Transverse colon (tissue), 4 donors: ENCODE data around the gene FOSL2. TPM values are rescaled to one million over a fixed set of nuclear protein-coding genes. Genes with fewer than 3 reads are reported as not detected.

Experiments used
- DNase-seq: peaks from one replicate; pipeline ENCODE4 v3.0.0-alpha.2; 2019
- H3K27ac ChIP-seq, 4 donors: fragments of 200-600 bp; sonication (generic); 2 replicates each; pipeline ENCODE4 v1.5.1; 2016 to 2018; ENCODE audit warnings: inconsistent platforms in 4 of 4
- H3K27me3 ChIP-seq: fragments of 200-600 bp; sonication (generic); 2 replicates; pipeline ENCODE4 v1.5.1; 2017; ENCODE audit warnings: inconsistent platforms
- H3K36me3 ChIP-seq, 4 donors: fragments of 200-600 bp; sonication (generic); 2 replicates each; pipeline ENCODE4 v1.5.1; 2017 to 2019; ENCODE audit warnings: inconsistent platforms in 4 of 4
- H3K4me1 ChIP-seq, 4 donors: fragments of 200-600 bp; sonication (generic); 2 replicates each; pipeline ENCODE4 v1.5.1; 2017 to 2020; ENCODE audit warnings: inconsistent platforms in 4 of 4
- H3K4me3 ChIP-seq, 4 donors: fragments of 200-600 bp; sonication (generic); 1 replicate in 1 of 4; 2 replicates in 3 of 4; pipeline versions ENCODE4 v1.5.1 to v1.6.1; 2017 to 2019; ENCODE audit warnings: inconsistent platforms in 4 of 4
- H3K9me3 ChIP-seq, 2 donors: fragments of 200-600 bp; sonication (generic); 2 replicates each; pipeline ENCODE4 v1.5.1; 2017 to 2019; ENCODE audit warnings: inconsistent platforms in 2 of 2
- EP300 ChIP-seq: sonication (generic); formaldehyde crosslinking; IDR thresholded peaks from one replicate; pipeline ENCODE4 v1.6.1; 2017; ENCODE audit warnings: antibody characterized with exemption, low read depth
- POLR2A ChIP-seq: fragments of 450-650 bp; IDR thresholded peaks from one replicate; pipeline ENCODE4 v1.6.1; 2016; ENCODE audit warnings: antibody characterized with exemption, mild to moderate bottlenecking, moderate library complexity
- POLR2AphosphoS5 ChIP-seq, 3 donors: sonication (generic); formaldehyde crosslinking; IDR thresholded peaks; one replicate each; pipeline ENCODE4 v1.6.1; 2016; ENCODE audit warnings: antibody characterized with exemption in 3 of 3
- WGBS, 2 donors: methylation state at CpG; one replicate each; pipeline ENCODE4 v1.1.5; 2018; ENCODE audit warnings: low coverage in 1 of 2; 5-methylcytosine and 5-hydroxymethylcytosine counted together
- in situ Hi-C, 4 donors: fragments of 200-750 bp; cut with MboI; loops; one replicate each; pipeline versions ENCODE4 v1.15.0 to v1.15.1; 2017; ENCODE audit warnings: low sequenced_read_pairs in 3 of 4, low pct_ligation_motif_present in 1 of 4, low pct_unique_long_range_greater_than_20kb in 1 of 4
- intact Hi-C: fragments of 100-400 bp; cut with DNase I; formaldehyde crosslinking; loops from one replicate; pipeline ENCODE4 v1.15.1; 2023; ENCODE audit warnings: low total_unique reads
- total RNA-seq, 4 donors: library from RNA; depleted of rRNA; stranded (reverse); fragments of >200 nt; gene quantifications; one replicate each; pipeline ENCODE4 v1.1.0, GENCODE V29; 2016
- TF ChIP-seq, protein P1 (sequence below), 5 experiments: fragments of 200-600 bp in 3 of 5; fragments of 450-650 bp in 2 of 5; sonication (generic) in 3 of 5; IDR thresholded peaks; 1 replicate in 2 of 5; 2 replicates in 3 of 5; pipeline ENCODE4 v1.5.1; 2016 to 2017; ENCODE audit warnings: antibody characterized with exemption in 5 of 5, inconsistent platforms in 3 of 5, mild to moderate bottlenecking in 2 of 5, moderate library complexity in 1 of 5

Gene FOSL2
- total RNA-seq, 4 donors from 2014 or later, result 135 to 358 (median 233) TPM

DNA sequence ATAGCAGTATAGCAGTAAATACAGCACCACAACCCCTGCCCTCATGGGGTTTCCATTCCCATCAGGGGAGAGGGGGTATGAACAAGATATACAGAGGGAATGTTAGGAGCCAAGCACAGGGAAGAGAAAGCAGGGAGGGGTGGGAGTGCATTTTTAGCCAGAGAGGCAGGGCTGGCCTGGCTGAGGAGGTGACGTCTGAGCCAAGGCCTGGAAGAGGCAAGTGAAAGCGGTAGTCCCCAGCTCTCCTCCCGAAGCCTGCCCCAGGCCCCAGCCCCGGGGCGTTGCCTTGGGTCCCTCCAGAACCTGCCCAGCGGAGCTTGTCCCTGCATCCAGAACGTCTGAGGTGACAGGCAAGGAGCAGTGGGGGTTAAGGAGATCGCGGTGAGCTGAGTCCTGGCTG lies 45.1 kb upstream of the FOSL2 start:
- intact Hi-C loops (no loop called here), in situ Hi-C loops (no loop called here)
- H3K9me3 ChIP-seq, result no peaks in the 10 kb centered on the region
- TF ChIP-seq EP300 (no peak), POLR2AphosphoS5 (IDR thresholded peaks at IDR 0.05) (no peak), POLR2A (no peak)
- TF ChIP-seq, protein P1, sequence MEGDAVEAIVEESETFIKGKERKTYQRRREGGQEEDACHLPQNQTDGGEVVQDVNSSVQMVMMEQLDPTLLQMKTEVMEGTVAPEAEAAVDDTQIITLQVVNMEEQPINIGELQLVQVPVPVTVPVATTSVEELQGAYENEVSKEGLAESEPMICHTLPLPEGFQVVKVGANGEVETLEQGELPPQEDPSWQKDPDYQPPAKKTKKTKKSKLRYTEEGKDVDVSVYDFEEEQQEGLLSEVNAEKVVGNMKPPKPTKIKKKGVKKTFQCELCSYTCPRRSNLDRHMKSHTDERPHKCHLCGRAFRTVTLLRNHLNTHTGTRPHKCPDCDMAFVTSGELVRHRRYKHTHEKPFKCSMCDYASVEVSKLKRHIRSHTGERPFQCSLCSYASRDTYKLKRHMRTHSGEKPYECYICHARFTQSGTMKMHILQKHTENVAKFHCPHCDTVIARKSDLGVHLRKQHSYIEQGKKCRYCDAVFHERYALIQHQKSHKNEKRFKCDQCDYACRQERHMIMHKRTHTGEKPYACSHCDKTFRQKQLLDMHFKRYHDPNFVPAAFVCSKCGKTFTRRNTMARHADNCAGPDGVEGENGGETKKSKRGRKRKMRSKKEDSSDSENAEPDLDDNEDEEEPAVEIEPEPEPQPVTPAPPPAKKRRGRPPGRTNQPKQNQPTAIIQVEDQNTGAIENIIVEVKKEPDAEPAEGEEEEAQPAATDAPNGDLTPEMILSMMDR (IDR thresholded peaks at IDR 0.05), result no peak
- no peak overlapping the region for H3K27ac ChIP-seq
- H3K4me3 ChIP-seq, result no peak overlapping the region
- peaks cover 0 to 17% (median 7%) of the 10 kb centered on the region in 4 donors for H3K4me1 ChIP-seq
- WGBS, 2 donors, result 40 to 86% methylated on average over 1 to 9 of the region's 9 CpGs
- H3K27me3 ChIP-seq, result no peaks in the 10 kb centered on the region
- no peaks in the 10 kb centered on the region for H3K36me3 ChIP-seq
- DNase-seq, result no peak

DNA sequence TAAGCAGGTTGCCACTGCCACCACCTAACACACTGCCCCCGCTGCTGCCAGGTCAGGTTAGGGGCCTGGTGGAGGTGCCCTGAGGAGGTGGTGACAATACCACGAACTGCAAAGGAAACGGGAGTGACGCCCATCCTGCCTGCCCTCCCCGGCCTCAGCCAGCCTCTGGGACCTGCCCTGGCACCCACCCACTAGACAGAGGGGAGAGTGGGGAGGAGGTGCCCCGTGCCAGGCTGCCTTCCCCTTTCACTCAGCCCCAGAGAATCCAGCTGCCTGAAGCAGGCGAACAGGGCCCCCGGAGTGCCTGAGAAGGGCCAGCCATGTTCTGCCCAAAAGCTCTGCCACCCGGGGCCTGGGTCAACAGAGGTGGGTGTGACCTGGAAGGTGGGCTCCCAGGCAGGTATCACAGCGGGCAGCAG lies 44.5 kb upstream of the FOSL2 start:
- Histone ChIP-seq H3K36me3 (no peaks in the 10 kb centered on the region), H3K9me3 (no peaks in the 10 kb centered on the region), H3K4me1 (peaks cover 0 to 13% (median 7%) of the 10 kb centered on the region in 4 donors), H3K27me3 (no peaks in the 10 kb centered on the region), H3K27ac (no peak overlapping the region), H3K4me3 (no peak overlapping the region)
- WGBS, 2 donors, result 56 to 100% methylated on average over 1 to 10 of the region's 10 CpGs
- intact Hi-C loops (no loop called here), in situ Hi-C loops (no loop called here)
- no peak for DNase-seq
- TF ChIP-seq POLR2A, result no peak
- no peak for TF ChIP-seq EP300

DNA sequence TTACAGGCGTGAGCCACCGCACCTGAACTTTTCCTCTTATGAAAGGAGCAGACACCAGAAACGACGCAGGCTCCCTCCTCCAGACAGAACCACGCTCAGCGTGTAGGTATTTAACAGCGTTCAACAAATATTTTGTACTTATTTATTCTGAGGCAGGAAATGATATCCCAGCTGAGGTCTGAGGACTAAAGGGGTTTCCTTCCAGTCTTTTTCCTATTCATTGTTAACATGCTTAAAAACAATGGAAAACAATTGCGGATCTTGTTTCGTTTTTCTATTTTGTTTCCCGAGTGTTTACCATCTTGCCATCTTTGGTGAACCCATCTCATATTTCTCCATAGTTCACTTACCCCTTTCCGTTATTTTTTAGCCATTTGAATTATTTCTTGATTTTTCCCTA lies 43.7 kb upstream of the FOSL2 start:
- Histone ChIP-seq H3K9me3 (no peaks in the 10 kb centered on the region), H3K36me3 (no peaks in the 10 kb centered on the region), H3K4me1 (peaks cover 0 to 11% (median 5%) of the 10 kb centered on the region in 4 donors), H3K27ac (no peak overlapping the region), H3K4me3 (no peak overlapping the region), H3K27me3 (no peaks in the 10 kb centered on the region)
- 81 to 87% methylated on average over 8 to 11 of the region's 11 CpGs for WGBS, 2 donors
- in situ Hi-C loops, result no loop called here
- intact Hi-C loops, result no loop called here
- TF ChIP-seq, protein P1 (IDR thresholded peaks at IDR 0.05), result no peak
- no peak for TF ChIP-seq POLR2A
- TF ChIP-seq EP300, result no peak
- no peak for TF ChIP-seq POLR2AphosphoS5 (IDR thresholded peaks at IDR 0.05)
- DNase-seq, result no peak

DNA sequence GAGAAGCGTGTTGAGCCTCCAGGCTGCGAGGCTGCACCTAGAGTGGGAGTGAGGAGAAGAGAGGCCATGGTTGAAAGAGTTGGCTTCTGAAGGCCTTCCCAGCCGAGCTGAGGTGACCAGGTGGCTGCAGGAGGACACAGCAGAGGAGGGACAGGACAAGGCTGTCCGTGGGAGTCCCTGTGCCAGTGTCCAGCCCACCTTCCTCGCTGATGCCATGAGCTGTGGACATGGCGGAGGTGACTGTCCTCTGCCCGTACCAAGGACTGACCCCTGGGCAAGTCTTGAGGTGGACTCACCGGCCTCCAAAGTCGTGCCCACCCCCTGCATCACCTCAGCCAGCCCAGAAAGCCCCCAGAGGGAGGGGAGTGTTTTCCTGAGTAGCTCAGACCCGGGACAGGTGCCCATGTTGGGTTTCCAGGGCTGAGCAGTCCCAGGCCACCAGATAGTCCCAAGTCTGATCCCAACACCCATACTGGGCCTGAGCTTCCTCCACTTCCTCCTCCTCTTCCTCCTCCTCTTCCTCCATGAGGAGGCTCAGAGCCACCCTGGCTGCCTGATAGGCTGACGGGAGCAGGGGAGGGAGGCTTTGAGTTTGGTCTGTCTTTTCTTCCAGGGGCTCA lies 43.0 kb upstream of the FOSL2 start:
- WGBS, 2 donors, result 85 to 95% methylated on average over 8 to 10 of the region's 11 CpGs
- no peak for DNase-seq
- TF ChIP-seq POLR2A, result no peak
- TF ChIP-seq, protein P1 (IDR thresholded peaks at IDR 0.05), result no peak
- no peak for TF ChIP-seq POLR2AphosphoS5 (IDR thresholded peaks at IDR 0.05)
- TF ChIP-seq EP300, result no peak
- Histone ChIP-seq H3K4me1 (peaks cover 0 to 11% (median 5%) of the 10 kb centered on the region in 4 donors), H3K36me3 (no peaks in the 10 kb centered on the region), H3K27me3 (no peaks in the 10 kb centered on the region), H3K27ac (no peak overlapping the region), H3K9me3 (no peaks in the 10 kb centered on the region), H3K4me3 (no peak overlapping the region)
- intact Hi-C loops (no loop called here), in situ Hi-C loops (no loop called here)

DNA sequence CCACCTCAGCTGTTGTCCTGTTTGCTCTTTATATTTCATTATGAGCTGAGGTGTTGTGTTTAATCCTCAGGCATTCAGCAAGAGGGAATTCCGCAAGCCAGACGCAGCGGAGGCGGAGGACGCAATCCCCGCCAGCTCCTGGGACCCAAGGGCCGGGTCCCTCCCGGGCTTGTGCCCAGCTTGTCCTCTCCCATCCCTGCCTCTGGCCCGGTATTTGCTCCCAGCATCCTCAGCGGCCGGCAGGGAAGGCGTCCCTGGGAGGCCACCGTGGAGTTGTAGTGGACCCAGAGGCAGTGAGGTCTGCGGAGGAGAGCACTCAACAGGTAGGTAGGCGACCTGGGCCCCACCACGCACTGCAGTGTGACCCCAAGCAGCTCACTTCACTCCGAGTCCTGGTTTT lies 42.5 kb upstream of the FOSL2 start:
- Histone ChIP-seq H3K36me3 (no peaks in the 10 kb centered on the region), H3K4me1 (peaks cover 0 to 11% (median 6%) of the 10 kb centered on the region in 4 donors), H3K27ac (no peak overlapping the region), H3K4me3 (no peak overlapping the region), H3K9me3 (no peaks in the 10 kb centered on the region), H3K27me3 (no peaks in the 10 kb centered on the region)
- 92% methylated on average over 16 of the region's 17 CpGs; no CpG with 5 or more reads in 1 of the 2 donors for WGBS, 2 donors
- intact Hi-C loops, result no loop called here
- TF ChIP-seq, protein P1 (IDR thresholded peaks at IDR 0.05), result no peak
- no peak for TF ChIP-seq EP300
- TF ChIP-seq POLR2A, result no peak
- TF ChIP-seq POLR2AphosphoS5 (IDR thresholded peaks at IDR 0.05), result no peak
- no peak for DNase-seq
- in situ Hi-C loops, result no loop called here
